Retinal pigment epithelial cell (primary cell): ENCODE data around the gene SFTA2.
"Not testable (repeated sequence)": the region's sequence is repeated elsewhere in the genome, so short reads cannot be mapped to it uniquely, and the experiment has no call there.

Experiments
- DNase-seq: peaks from one replicate; pipeline ENCODE4 v3.0.0-alpha.2; 2010; ENCODE audit warnings: low read depth
- H3K4me3 ChIP-seq: 2 replicates; pipeline ENCODE4 v1.5.1; 2011; ENCODE audit warnings: mild to moderate bottlenecking, low read length, control low read depth, moderate library complexity
- TF ChIP-seq, protein P1 (sequence below): conservative IDR thresholded peaks from 2 replicates; pipeline ENCODE4 v1.5.1; 2011; ENCODE audit warnings: low read depth, low read length, control low read depth, inconsistent platforms

Gene SFTA2

GRCh38 chr6:30932665-30933365 lies 845 bp upstream of the SFTA2 start:
- H3K4me3 ChIP-seq: no peak overlapping the region
- DNase-seq: no peak
- TF ChIP-seq, protein P1, sequence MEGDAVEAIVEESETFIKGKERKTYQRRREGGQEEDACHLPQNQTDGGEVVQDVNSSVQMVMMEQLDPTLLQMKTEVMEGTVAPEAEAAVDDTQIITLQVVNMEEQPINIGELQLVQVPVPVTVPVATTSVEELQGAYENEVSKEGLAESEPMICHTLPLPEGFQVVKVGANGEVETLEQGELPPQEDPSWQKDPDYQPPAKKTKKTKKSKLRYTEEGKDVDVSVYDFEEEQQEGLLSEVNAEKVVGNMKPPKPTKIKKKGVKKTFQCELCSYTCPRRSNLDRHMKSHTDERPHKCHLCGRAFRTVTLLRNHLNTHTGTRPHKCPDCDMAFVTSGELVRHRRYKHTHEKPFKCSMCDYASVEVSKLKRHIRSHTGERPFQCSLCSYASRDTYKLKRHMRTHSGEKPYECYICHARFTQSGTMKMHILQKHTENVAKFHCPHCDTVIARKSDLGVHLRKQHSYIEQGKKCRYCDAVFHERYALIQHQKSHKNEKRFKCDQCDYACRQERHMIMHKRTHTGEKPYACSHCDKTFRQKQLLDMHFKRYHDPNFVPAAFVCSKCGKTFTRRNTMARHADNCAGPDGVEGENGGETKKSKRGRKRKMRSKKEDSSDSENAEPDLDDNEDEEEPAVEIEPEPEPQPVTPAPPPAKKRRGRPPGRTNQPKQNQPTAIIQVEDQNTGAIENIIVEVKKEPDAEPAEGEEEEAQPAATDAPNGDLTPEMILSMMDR: no peak

DNA sequence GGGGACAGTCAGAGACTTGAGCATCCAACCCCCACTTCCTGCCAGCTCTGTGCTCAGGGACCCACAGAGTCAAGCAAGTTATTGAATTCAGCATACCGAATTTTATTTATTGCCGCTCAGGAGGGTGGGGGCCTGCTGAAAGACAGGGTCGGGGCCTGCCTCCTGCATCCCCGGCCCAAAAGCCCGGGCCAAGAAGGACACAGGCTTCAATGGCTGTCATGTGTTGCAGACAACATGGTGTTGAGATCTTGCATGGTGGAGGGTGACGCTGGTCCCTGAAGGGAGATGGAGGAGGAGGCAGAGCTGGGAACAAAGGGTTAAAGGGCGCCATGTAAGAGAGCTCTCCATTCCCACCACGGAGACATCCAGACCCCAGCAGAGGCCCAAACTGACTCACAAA lies 698 bp downstream of the SFTA2 start:
- DNase-seq: no peak
- H3K4me3 ChIP-seq: no peak overlapping the region
- TF ChIP-seq, protein P1: no peak

- TF ChIP-seq, protein P1: no peak
- no peak overlapping the region for H3K4me3 ChIP-seq
- DNase-seq: no peak
Observed at GRCh38 chr6:30930506-30930905, 1.5 kb downstream of the SFTA2 start.

DNA sequence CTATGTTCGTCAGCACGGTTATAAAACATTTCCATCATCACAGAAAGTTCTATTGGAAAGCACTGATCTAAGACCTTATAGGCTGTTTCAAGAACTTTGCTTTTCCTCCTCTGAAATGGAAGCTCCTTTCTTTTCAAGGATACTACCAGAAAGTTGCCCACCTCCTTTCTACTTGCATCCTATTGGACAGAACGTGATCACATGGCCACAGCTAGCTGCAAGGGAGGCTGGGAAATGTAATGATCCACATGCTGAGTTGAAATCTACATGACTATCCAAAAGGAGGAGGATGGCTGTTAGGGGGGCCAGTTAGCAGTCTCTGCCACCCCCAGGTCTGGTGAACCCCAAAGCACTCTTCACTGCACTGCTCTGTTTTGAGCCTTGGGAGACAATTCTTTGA lies 3.3 kb downstream of the SFTA2 start:
- TF ChIP-seq, protein P1: no peak
- no peak for DNase-seq
- no peak overlapping the region for H3K4me3 ChIP-seq

- DNase-seq, H3K4me3 ChIP-seq: not testable (repeated sequence)
Observed at GRCh38 chr6:30927080-30927479, 4.9 kb downstream of the SFTA2 start.

DNA sequence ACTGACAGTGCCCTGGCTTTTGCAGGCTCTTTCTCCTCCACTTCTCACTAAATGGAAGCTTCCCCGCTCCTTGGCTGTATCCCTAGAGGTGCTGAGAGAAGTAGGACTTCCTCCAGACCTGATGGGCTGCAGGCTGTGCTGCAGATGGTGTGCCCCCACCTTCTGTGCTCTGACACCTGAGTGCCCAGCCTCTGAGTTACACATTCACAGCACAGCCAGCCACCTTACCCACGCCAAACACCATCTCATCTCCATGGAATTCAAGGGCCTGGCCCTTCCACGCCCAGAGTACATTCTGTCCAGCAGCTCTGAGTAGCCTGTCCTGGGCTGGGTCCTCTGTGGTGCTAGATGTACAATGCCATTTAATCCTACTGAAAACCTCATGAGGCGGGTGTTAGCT lies 5.3 kb downstream of the SFTA2 start:
- no peak overlapping the region for H3K4me3 ChIP-seq
- no peak for DNase-seq
- TF ChIP-seq, protein P1: no peak

DNA sequence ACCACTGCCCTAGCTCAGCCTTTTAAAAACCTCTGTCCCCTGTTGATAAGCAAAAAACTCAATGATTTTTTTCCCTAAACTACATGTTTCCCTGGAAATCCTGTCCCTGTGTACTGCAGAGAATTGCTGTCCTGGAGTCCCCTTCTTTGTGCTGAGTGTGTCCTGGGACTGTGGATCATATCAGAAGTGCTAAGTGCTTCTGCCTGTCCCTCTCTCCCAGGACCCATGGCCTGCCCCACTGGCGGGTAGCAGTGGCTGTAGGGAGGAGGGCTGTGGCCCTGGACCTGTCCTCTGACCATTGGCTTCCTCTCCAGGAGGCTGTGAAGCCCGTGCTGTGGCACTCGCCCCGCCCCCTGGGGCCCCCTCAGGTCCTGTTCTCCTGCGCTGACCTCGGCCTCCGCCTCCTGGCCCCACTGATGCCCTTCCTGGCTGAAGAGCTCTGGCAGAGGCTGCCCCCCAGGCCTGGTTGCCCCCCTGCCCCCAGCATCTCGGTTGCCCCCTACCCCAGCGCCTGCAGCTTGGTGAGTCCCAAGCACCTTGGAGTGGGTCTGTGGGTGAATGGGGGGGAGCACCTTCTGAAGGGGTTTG lies 7.8 kb downstream of the SFTA2 start:
- H3K4me3 ChIP-seq: not testable (repeated sequence)

DNA sequence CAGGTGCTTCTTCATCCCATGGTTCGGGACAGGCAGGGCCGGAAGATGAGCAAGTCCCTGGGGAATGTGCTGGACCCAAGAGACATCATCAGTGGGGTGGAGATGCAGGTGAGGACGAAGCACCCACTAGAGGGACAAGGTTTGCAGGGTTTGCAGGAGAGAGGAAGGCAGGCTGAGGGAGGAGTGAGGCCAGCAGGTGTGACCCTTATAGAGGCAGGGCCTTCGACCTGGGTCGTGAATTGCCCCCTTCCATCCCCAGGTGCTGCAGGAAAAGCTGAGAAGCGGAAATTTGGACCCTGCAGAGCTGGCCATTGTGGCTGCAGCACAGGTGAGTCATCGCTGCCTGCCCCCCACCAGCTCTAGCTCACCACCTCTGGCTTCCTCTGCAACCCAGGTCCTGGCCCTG lies 9.5 kb downstream of the SFTA2 start:
- no peak overlapping the region for H3K4me3 ChIP-seq
- TF ChIP-seq, protein P1: no peak
- DNase-seq: no peak

More for the DNA sequence above, 7.8 kb downstream of the SFTA2 start:
- not testable (repeated sequence) for DNase-seq
